Measurements from ENCODE around the gene SLC2A8. TPM values are rescaled to one million over a fixed set of nuclear protein-coding genes. Genes with fewer than 3 reads are reported as not detected.

SLC2A8 gene
- total RNA-seq, 1 donor from 2014 or later = 21.5 TPM

GRCh38 chr9:127402401-127403090, 5.6 kb downstream of the SLC2A8 start:
- no peak for DNase-seq (ENCODE audit: low spot score)
- Mint-ChIP-seq H3K27ac (ENCODE audit: unreplicated experiment) (no peak overlapping the region), H3K4me3 (ENCODE audit: unreplicated experiment) (no peak overlapping the region), H3K4me1 (ENCODE audit: unreplicated experiment) (no peaks in the 10 kb centered on the region), H3K27me3 (ENCODE audit: unreplicated experiment) (peaks cover 3% of the 10 kb centered on the region), H3K36me3 (ENCODE audit: low read depth, unreplicated experiment) (peaks cover 6% of the 10 kb centered on the region), H3K9me3 (ENCODE audit: unreplicated experiment) (no peaks in the 10 kb centered on the region)
- no peak for TF ChIP-seq CTCF (IDR thresholded peaks at IDR 0.05; ENCODE audit: unreplicated experiment)

GRCh38 chr9:127403507-127404192, 6.7 kb downstream of the SLC2A8 start:
- Mint-ChIP-seq H3K36me3 (ENCODE audit: low read depth, unreplicated experiment) (peaks cover 6% of the 10 kb centered on the region), H3K9me3 (ENCODE audit: unreplicated experiment) (no peaks in the 10 kb centered on the region), H3K27me3 (ENCODE audit: unreplicated experiment) (no peaks in the 10 kb centered on the region), H3K4me3 (ENCODE audit: unreplicated experiment) (no peak overlapping the region), H3K4me1 (ENCODE audit: unreplicated experiment) (no peaks in the 10 kb centered on the region), H3K27ac (ENCODE audit: unreplicated experiment) (no peak overlapping the region)
- DNase-seq (ENCODE audit: low spot score) = no peak
- no peak for TF ChIP-seq CTCF (IDR thresholded peaks at IDR 0.05; ENCODE audit: unreplicated experiment)

GRCh38 chr9:127404631-127405030, 7.7 kb downstream of the SLC2A8 start:
- no peaks in the 10 kb centered on the region for H3K27me3 Mint-ChIP-seq (ENCODE audit: unreplicated experiment)
- no peak overlapping the region for H3K4me3 Mint-ChIP-seq (ENCODE audit: unreplicated experiment)
- no peak for TF ChIP-seq CTCF (IDR thresholded peaks at IDR 0.05; ENCODE audit: unreplicated experiment)
- no peaks in the 10 kb centered on the region for H3K9me3 Mint-ChIP-seq (ENCODE audit: unreplicated experiment)
- no peak overlapping the region for H3K27ac Mint-ChIP-seq (ENCODE audit: unreplicated experiment)
- no peak for DNase-seq (ENCODE audit: low spot score)
- H3K36me3 Mint-ChIP-seq (ENCODE audit: low read depth, unreplicated experiment) = peaks cover 6% of the 10 kb centered on the region
- H3K4me1 Mint-ChIP-seq (ENCODE audit: unreplicated experiment) = no peaks in the 10 kb centered on the region

- no peak overlapping the region for H3K27ac Mint-ChIP-seq (ENCODE audit: unreplicated experiment)
- DNase-seq (ENCODE audit: low spot score) = no peak
- no peaks in the 10 kb centered on the region for H3K9me3 Mint-ChIP-seq (ENCODE audit: unreplicated experiment)
- peaks cover 2% of the 10 kb centered on the region for H3K27me3 Mint-ChIP-seq (ENCODE audit: unreplicated experiment)
- H3K4me1 Mint-ChIP-seq (ENCODE audit: unreplicated experiment) = no peaks in the 10 kb centered on the region
- peaks cover 6% of the 10 kb centered on the region for H3K36me3 Mint-ChIP-seq (ENCODE audit: low read depth, unreplicated experiment)
- TF ChIP-seq CTCF (IDR thresholded peaks at IDR 0.05; ENCODE audit: unreplicated experiment) = no peak
- H3K4me3 Mint-ChIP-seq (ENCODE audit: unreplicated experiment) = no peak overlapping the region
Measured at GRCh38 chr9:127405344-127406125, 8.6 kb downstream of the SLC2A8 start.
